ENCODE measurements around the gene STRIP2.

- TF ChIP-seq CTCF (conservative IDR thresholded peaks at IDR 0.05; ENCODE audit: low read depth in 2 of 2) (no peak), JUNB (IDR thresholded peaks at IDR 0.05; ENCODE audit: unreplicated experiment) (no peak), ZNF114 (CRISPR knock-in tag; IDR thresholded peaks at IDR 0.05) (no peak), POLR2AphosphoS5 (IDR thresholded peaks at IDR 0.05; ENCODE audit: low read depth) (no peak), EZH2phosphoT487 (IDR thresholded peaks at IDR 0.05; ENCODE audit: unreplicated experiment) (no peak), ZNF462 (CRISPR knock-in tag; IDR thresholded peaks at IDR 0.05) (no peak)
- TF ChIP-seq, protein P1, sequence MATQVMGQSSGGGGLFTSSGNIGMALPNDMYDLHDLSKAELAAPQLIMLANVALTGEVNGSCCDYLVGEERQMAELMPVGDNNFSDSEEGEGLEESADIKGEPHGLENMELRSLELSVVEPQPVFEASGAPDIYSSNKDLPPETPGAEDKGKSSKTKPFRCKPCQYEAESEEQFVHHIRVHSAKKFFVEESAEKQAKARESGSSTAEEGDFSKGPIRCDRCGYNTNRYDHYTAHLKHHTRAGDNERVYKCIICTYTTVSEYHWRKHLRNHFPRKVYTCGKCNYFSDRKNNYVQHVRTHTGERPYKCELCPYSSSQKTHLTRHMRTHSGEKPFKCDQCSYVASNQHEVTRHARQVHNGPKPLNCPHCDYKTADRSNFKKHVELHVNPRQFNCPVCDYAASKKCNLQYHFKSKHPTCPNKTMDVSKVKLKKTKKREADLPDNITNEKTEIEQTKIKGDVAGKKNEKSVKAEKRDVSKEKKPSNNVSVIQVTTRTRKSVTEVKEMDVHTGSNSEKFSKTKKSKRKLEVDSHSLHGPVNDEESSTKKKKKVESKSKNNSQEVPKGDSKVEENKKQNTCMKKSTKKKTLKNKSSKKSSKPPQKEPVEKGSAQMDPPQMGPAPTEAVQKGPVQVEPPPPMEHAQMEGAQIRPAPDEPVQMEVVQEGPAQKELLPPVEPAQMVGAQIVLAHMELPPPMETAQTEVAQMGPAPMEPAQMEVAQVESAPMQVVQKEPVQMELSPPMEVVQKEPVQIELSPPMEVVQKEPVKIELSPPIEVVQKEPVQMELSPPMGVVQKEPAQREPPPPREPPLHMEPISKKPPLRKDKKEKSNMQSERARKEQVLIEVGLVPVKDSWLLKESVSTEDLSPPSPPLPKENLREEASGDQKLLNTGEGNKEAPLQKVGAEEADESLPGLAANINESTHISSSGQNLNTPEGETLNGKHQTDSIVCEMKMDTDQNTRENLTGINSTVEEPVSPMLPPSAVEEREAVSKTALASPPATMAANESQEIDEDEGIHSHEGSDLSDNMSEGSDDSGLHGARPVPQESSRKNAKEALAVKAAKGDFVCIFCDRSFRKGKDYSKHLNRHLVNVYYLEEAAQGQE (IDR thresholded peaks at IDR 0.05; ENCODE audit: unreplicated experiment) = no peak
Observed at GRCh38 chr7:129536323-129536722, 102.1 kb downstream of the STRIP2 start.
